Measurements from ENCODE around the gene BTF3. TPM values are rescaled to one million over a fixed set of nuclear protein-coding genes. Genes with fewer than 3 reads are reported as not detected.

BTF3 gene
- total and polyA plus RNA-seq, 2 experiments from 2014 or later: 249 to 595 TPM

DNA sequence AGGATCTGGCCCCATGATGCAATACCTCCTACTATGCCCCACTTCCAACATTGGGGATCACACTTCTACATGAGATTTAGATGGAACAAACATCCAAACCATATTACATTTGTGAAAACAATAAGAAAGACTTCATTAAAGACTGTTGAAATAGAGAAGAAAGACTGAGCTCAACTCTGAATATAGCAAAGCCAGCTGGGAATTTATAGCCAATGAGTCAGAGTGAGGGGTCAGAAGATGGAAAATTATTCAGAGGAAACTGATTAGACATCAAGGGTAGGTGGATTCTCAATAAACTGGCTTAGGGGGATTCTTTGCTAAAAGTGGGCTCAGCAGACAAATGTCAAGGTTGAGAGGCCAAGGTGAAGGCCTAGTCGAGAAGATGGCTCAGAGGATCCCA is 25.6 kb downstream of the BTF3 start:
- H2AFZ ChIP-seq: no peak overlapping the region
- no peaks in the 10 kb centered on the region for H3K79me2 ChIP-seq (ENCODE audit: insufficient read depth)
- in situ Hi-C loops (cut with MboI): no loop called here
- H3K36me3 ChIP-seq (ENCODE audit: low read depth): no peaks in the 10 kb centered on the region
- no peaks in the 10 kb centered on the region for H3K27me3 ChIP-seq (replicated peaks; ENCODE audit: insufficient read depth)
- DNase-seq: peak; percentile 43
- 93 to 100% methylated on average over 1 of the region's 1 CpG for WGBS, 2 experiments (ENCODE audit: low coverage in 1 of 2, low lambda C conversion rate in 2 of 2, missing lambda C conversion rate in 2 of 2)
- no peak overlapping the region for H3K9ac ChIP-seq
- H3K4me2 ChIP-seq (ENCODE audit: unreplicated experiment): no peak overlapping the region
- no peak overlapping the region for H3K27ac ChIP-seq
- H4K20me1 ChIP-seq (ENCODE audit: insufficient read depth): no peaks in the 10 kb centered on the region
- H3K9me3 ChIP-seq (ENCODE audit: low read depth): no peaks in the 10 kb centered on the region
- H3K4me3 ChIP-seq: no peak overlapping the region
- H3K9me2 ChIP-seq (ENCODE audit: insufficient read depth): no peaks in the 10 kb centered on the region
- H3F3A ChIP-seq (ENCODE audit: insufficient read depth): no peaks in the 10 kb centered on the region
- no peak for TF ChIP-seq EZH2 (IDR thresholded peaks at IDR 0.05; ENCODE audit: insufficient read depth, poor library complexity, severe bottlenecking)
- no peak for TF ChIP-seq EZH2phosphoT487 (IDR thresholded peaks at IDR 0.05; ENCODE audit: insufficient read depth, low read depth)
- H3K4me1 ChIP-seq (ENCODE audit: insufficient read depth): no peaks in the 10 kb centered on the region

DNA sequence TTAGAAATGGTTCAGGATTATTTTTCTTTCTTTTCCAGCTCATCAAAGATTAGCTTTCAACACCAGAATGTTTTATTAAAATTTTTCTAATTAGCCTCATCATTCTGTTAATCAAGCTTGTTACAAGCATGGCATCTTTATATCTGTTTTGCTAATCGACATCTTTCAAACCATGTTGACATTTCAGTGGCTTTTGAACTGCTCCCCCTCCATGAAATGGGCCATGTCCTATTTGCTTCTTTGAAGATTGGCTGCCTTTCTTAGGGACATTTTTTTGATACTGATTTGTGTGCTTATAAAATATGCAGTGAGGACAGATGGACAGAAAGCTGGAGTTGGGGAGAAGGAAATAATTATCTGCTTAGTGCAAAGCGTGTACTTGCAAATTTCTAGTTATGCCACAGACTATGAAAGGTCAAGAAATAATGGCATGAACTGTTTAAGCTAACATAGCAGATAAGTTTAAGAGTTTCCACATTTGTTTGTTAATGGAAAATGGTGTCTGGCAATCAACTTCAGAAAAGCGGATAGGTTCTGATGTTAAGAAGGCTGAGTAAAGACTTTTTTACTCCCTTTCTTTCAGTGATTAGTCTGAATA is 27.5 kb downstream of the BTF3 start:
- H3K9ac ChIP-seq: no peak overlapping the region
- no peaks in the 10 kb centered on the region for H3K36me3 ChIP-seq (ENCODE audit: low read depth)
- H4K20me1 ChIP-seq (ENCODE audit: insufficient read depth): no peaks in the 10 kb centered on the region
- no peak for DNase-seq
- no peaks in the 10 kb centered on the region for H3K9me2 ChIP-seq (ENCODE audit: insufficient read depth)
- no peak overlapping the region for H3K4me3 ChIP-seq
- WGBS, 2 experiments (ENCODE audit: low coverage in 1 of 2, low lambda C conversion rate in 2 of 2, missing lambda C conversion rate in 2 of 2): 33 to 37% methylated on average over 3 of the region's 3 CpGs
- no peak overlapping the region for H3K4me2 ChIP-seq (ENCODE audit: unreplicated experiment)
- no peak overlapping the region for H3K27ac ChIP-seq
- no peaks in the 10 kb centered on the region for H3K27me3 ChIP-seq (replicated peaks; ENCODE audit: insufficient read depth)
- H3K4me1 ChIP-seq (ENCODE audit: insufficient read depth): no peaks in the 10 kb centered on the region
- no peaks in the 10 kb centered on the region for H3K9me3 ChIP-seq (ENCODE audit: low read depth)
- H2AFZ ChIP-seq: no peak overlapping the region
- no peaks in the 10 kb centered on the region for H3F3A ChIP-seq (ENCODE audit: insufficient read depth)
- in situ Hi-C loops (cut with MboI): no loop called here
- TF ChIP-seq EZH2 (IDR thresholded peaks at IDR 0.05; ENCODE audit: insufficient read depth, poor library complexity, severe bottlenecking) (no peak), EZH2phosphoT487 (IDR thresholded peaks at IDR 0.05; ENCODE audit: insufficient read depth, low read depth) (no peak)
- H3K79me2 ChIP-seq (ENCODE audit: insufficient read depth): no peaks in the 10 kb centered on the region

DNA sequence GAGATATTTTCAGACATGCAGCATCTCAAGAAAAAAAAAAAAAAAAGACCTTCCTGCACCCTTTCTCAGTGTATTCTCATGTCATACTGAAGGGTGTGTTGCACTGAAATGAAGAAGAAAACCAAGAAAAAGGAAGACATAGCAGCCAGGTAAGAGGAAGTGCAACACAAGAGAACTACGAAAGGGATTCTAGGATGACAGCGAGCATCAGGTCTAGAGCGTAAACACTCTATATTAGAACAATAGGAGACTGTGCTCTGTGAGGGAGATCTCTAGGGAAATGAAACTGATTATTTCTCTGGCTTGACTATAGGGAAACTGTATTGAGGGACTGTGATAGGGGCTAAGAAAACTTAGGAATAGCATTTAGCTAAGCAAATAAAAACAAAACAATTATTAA is 30.0 kb downstream of the BTF3 start:
- no peaks in the 10 kb centered on the region for H3K9me3 ChIP-seq (ENCODE audit: low read depth)
- H3K36me3 ChIP-seq (ENCODE audit: low read depth): no peaks in the 10 kb centered on the region
- H3K9ac ChIP-seq: no peak overlapping the region
- no peaks in the 10 kb centered on the region for H4K20me1 ChIP-seq (ENCODE audit: insufficient read depth)
- in situ Hi-C loops (cut with MboI): no loop called here
- H3K4me2 ChIP-seq (ENCODE audit: unreplicated experiment): no peak overlapping the region
- H3K79me2 ChIP-seq (ENCODE audit: insufficient read depth): no peaks in the 10 kb centered on the region
- H2AFZ ChIP-seq: no peak overlapping the region
- no peak overlapping the region for H3K27ac ChIP-seq
- peaks cover 11% of the 10 kb centered on the region for H3K4me1 ChIP-seq (ENCODE audit: insufficient read depth)
- no peaks in the 10 kb centered on the region for H3K9me2 ChIP-seq (ENCODE audit: insufficient read depth)
- H3F3A ChIP-seq (ENCODE audit: insufficient read depth): no peaks in the 10 kb centered on the region
- DNase-seq: no peak
- no peaks in the 10 kb centered on the region for H3K27me3 ChIP-seq (replicated peaks; ENCODE audit: insufficient read depth)
- 81 to 95% methylated on average over 3 of the region's 3 CpGs for WGBS, 2 experiments (ENCODE audit: low coverage in 1 of 2, low lambda C conversion rate in 2 of 2, missing lambda C conversion rate in 2 of 2)
- TF ChIP-seq EZH2 (IDR thresholded peaks at IDR 0.05; ENCODE audit: insufficient read depth, poor library complexity, severe bottlenecking): no peak
- TF ChIP-seq EZH2phosphoT487 (IDR thresholded peaks at IDR 0.05; ENCODE audit: insufficient read depth, low read depth): no peak
- H3K4me3 ChIP-seq: no peak overlapping the region

DNA sequence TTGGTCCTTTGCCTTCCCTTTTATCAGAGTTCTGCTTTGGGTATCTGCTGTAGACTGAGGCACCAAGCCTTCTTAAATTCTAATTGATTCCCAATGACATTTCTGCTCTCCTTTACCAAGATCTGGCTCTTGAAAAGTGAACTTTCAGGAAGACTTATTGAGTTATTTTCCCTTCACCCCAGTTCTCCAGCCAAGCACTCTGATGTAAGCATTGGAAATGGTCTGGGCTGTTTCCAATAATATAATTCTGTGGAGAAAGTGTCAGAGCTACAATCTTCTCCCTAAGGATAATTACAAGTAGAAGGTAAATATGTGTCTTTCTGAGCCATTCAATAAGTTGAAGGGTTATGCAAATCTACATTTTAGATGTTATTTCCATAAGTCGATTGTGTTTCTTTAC is 30.8 kb downstream of the BTF3 start:
- no peak for TF ChIP-seq EZH2 (IDR thresholded peaks at IDR 0.05; ENCODE audit: insufficient read depth, poor library complexity, severe bottlenecking)
- no peak for TF ChIP-seq EZH2phosphoT487 (IDR thresholded peaks at IDR 0.05; ENCODE audit: insufficient read depth, low read depth)
- Histone ChIP-seq H3K27ac (no peak overlapping the region), H3K4me3 (no peak overlapping the region), H3K4me1 (ENCODE audit: insufficient read depth) (peaks cover 11% of the 10 kb centered on the region), H4K20me1 (ENCODE audit: insufficient read depth) (no peaks in the 10 kb centered on the region), H2AFZ (0 out of 2 replicates have a peak overlapping the region, but pooled peaks have one; percentile 12), H3K36me3 (ENCODE audit: low read depth) (no peaks in the 10 kb centered on the region), H3K4me2 (ENCODE audit: unreplicated experiment) (no peak overlapping the region), H3F3A (ENCODE audit: insufficient read depth) (no peaks in the 10 kb centered on the region), H3K79me2 (ENCODE audit: insufficient read depth) (no peaks in the 10 kb centered on the region), H3K9me2 (ENCODE audit: insufficient read depth) (no peaks in the 10 kb centered on the region), H3K27me3 (replicated peaks; ENCODE audit: insufficient read depth) (no peaks in the 10 kb centered on the region), H3K9me3 (ENCODE audit: low read depth) (no peaks in the 10 kb centered on the region), H3K9ac (no peak overlapping the region)
- 91 to 93% methylated on average over 1 of the region's 1 CpG for WGBS, 2 experiments (ENCODE audit: low coverage in 1 of 2, low lambda C conversion rate in 2 of 2, missing lambda C conversion rate in 2 of 2)
- no peak for DNase-seq
- in situ Hi-C loops (cut with MboI): no loop called here

Data from GM23248 (cell line).